Esophagus muscularis mucosa (tissue), 4 donors: Measurements from ENCODE around the gene ME3. TPM values are rescaled to one million over a fixed set of nuclear protein-coding genes. Genes with fewer than 3 reads are reported as not detected.
A peak's percentile ranks its signal among the peaks of the same experiment; 100 is the strongest.

Source experiments
- DNase-seq: peaks from one replicate; pipeline ENCODE4 v3.0.0-alpha.2; 2017; ENCODE audit errors: extremely low spot score
- H3K27ac ChIP-seq, 4 donors: fragments of 200-600 bp; sonication (generic); replicated peaks in 1 of 4; 1 replicate in 3 of 4; 2 replicates in 1 of 4; pipeline ENCODE4 v1.5.1; 2016 to 2019; ENCODE audit warnings: mild to moderate bottlenecking in 1 of 4
- H3K27me3 ChIP-seq, 4 donors: fragments of 200-600 bp; sonication (generic); one replicate each; pipeline versions ENCODE4 v1.5.1 to v1.6.0; 2016 to 2019
- H3K36me3 ChIP-seq, 4 donors: fragments of 200-600 bp; sonication (generic); one replicate each; pipeline ENCODE4 v1.5.1; 2016 to 2019
- H3K4me1 ChIP-seq, 4 donors: fragments of 200-600 bp; sonication (generic); one replicate each; pipeline ENCODE4 v1.5.1; 2016 to 2019
- H3K4me3 ChIP-seq, 4 donors: fragments of 200-600 bp; sonication (generic); 1 replicate in 2 of 4; 2 replicates in 2 of 4; pipeline ENCODE4 v1.5.1; 2016 to 2019; ENCODE audit warnings: mild to moderate bottlenecking in 4 of 4, moderate library complexity in 1 of 4
- H3K9me3 ChIP-seq, 4 donors: fragments of 200-600 bp; sonication (generic); 1 replicate in 3 of 4; 2 replicates in 1 of 4; pipeline ENCODE4 v1.5.1; 2016 to 2019
- CTCF ChIP-seq, 3 experiments: fragments of 200-600 bp in 2 of 3; fragments of 450-650 bp in 1 of 3; sonication (generic) in 2 of 3; IDR thresholded peaks; one replicate each; pipeline ENCODE4 v1.5.1; 2017 to 2019; ENCODE audit warnings: antibody characterized with exemption in 3 of 3, mild to moderate bottlenecking in 2 of 3, moderate library complexity in 1 of 3
- EP300 ChIP-seq: sonication (generic); formaldehyde crosslinking; IDR thresholded peaks from one replicate; pipeline ENCODE4 v1.6.1; 2017; ENCODE audit warnings: antibody characterized with exemption
- POLR2A ChIP-seq: fragments of 450-650 bp; IDR thresholded peaks from one replicate; pipeline ENCODE4 v1.6.1; 2017; ENCODE audit warnings: antibody characterized with exemption, moderate library complexity, mild to moderate bottlenecking, low read depth
- POLR2AphosphoS5 ChIP-seq, 2 donors: sonication (generic); formaldehyde crosslinking; IDR thresholded peaks; one replicate each; pipeline ENCODE4 v1.6.1; 2017; ENCODE audit warnings: antibody characterized with exemption in 2 of 2
- WGBS: methylation state at CpG from one replicate; pipeline ENCODE4 v1.1.5; 2018; 5-methylcytosine and 5-hydroxymethylcytosine counted together
- intact Hi-C: fragments of 100-400 bp; cut with DNase I; formaldehyde crosslinking; loops from one replicate; pipeline ENCODE4 v1.15.1; 2023
- total RNA-seq, 4 donors: library from RNA; depleted of rRNA; stranded (reverse); fragments of >200 nt; gene quantifications; one replicate each; pipeline versions ENCODE4 v1.1.0 to v1.2.1, GENCODE V29; 2016

ME3 gene
- total RNA-seq, 4 donors from 2014 or later: 20.4 to 50.1 (median 26.2) TPM

- peak; percentile 78 for DNase-seq
- peaks cover 19 to 33% (median 28%) of the 10 kb centered on the region in 4 donors for H3K4me1 ChIP-seq
- no peak for TF ChIP-seq POLR2A
- TF ChIP-seq CTCF (IDR thresholded peaks at IDR 0.05): no peak
- TF ChIP-seq POLR2AphosphoS5 (IDR thresholded peaks at IDR 0.05): no peak
- no peak for TF ChIP-seq EP300
- no peak overlapping the region for H3K27ac ChIP-seq
- H3K9me3 ChIP-seq: no peaks in the 10 kb centered on the region
- no peaks in the 10 kb centered on the region for H3K36me3 ChIP-seq
- 96% methylated on average over 3 of the region's 3 CpGs for WGBS
- intact Hi-C loops: no loop called here
- H3K4me3 ChIP-seq: no peak overlapping the region
- H3K27me3 ChIP-seq: no peaks in the 10 kb centered on the region
Observed at GRCh38 chr11:86570451-86570850, 102.0 kb downstream of the ME3 start.

- intact Hi-C loops: no loop called here
- no peak overlapping the region for H3K4me3 ChIP-seq
- H3K36me3 ChIP-seq: no peaks in the 10 kb centered on the region
- H3K27ac ChIP-seq: no peak overlapping the region
- H3K4me1 ChIP-seq: peaks cover 15 to 32% (median 30%) of the 10 kb centered on the region in 4 donors
- WGBS: 68% methylated on average over 5 of the region's 5 CpGs
- H3K9me3 ChIP-seq: no peaks in the 10 kb centered on the region
- no peaks in the 10 kb centered on the region for H3K27me3 ChIP-seq
- DNase-seq: peak; percentile 34
- TF ChIP-seq POLR2A (no peak), EP300 (no peak), POLR2AphosphoS5 (IDR thresholded peaks at IDR 0.05) (no peak), CTCF (IDR thresholded peaks at IDR 0.05) (no peak)
Observed at GRCh38 chr11:86570020-86570419, 102.4 kb downstream of the ME3 start.

- 98% methylated on average over 7 of the region's 7 CpGs for WGBS
- intact Hi-C loops: no loop called here
- DNase-seq: peak; percentile 74
- H3K27me3 ChIP-seq: no peaks in the 10 kb centered on the region
- H3K27ac ChIP-seq: no peak overlapping the region
- peaks cover 8 to 31% (median 24%) of the 10 kb centered on the region in 4 donors for H3K4me1 ChIP-seq
- TF ChIP-seq EP300 (no peak), POLR2A (no peak), CTCF (IDR thresholded peaks at IDR 0.05) (no peak), POLR2AphosphoS5 (IDR thresholded peaks at IDR 0.05) (no peak)
- H3K9me3 ChIP-seq: no peaks in the 10 kb centered on the region
- H3K4me3 ChIP-seq: no peak overlapping the region
- H3K36me3 ChIP-seq: no peaks in the 10 kb centered on the region
Observed at GRCh38 chr11:86569109-86569508, 103.3 kb downstream of the ME3 start.

- WGBS: 65% methylated on average over 2 of the region's 2 CpGs
- intact Hi-C loops: no loop called here
- DNase-seq: peak; percentile 83
Observed at GRCh38 chr11:86565801-86566312, 106.6 kb downstream of the ME3 start.

More at GRCh38 chr11:86565801-86566312, 106.6 kb downstream of the ME3 start:
- no peaks in the 10 kb centered on the region for H3K9me3 ChIP-seq
- H3K4me1 ChIP-seq: peaks cover 8 to 31% (median 24%) of the 10 kb centered on the region in 4 donors
- no peak for TF ChIP-seq POLR2A
- no peak for TF ChIP-seq EP300
- no peak for TF ChIP-seq CTCF (IDR thresholded peaks at IDR 0.05)
- no peak for TF ChIP-seq POLR2AphosphoS5 (IDR thresholded peaks at IDR 0.05)
- H3K36me3 ChIP-seq: no peaks in the 10 kb centered on the region
- no peaks in the 10 kb centered on the region for H3K27me3 ChIP-seq
- no peak overlapping the region for H3K4me3 ChIP-seq
- peak overlapping the region in 2 of 4 donors; percentile 12 to 44 for H3K27ac ChIP-seq
